ENCODE results near the gene RASAL2. TPM values are rescaled to one million over a fixed set of nuclear protein-coding genes. Genes with fewer than 3 reads are reported as not detected.

RASAL2 gene
- total RNA-seq, 1 donor from 2014 or later = 35.7 TPM

GRCh38 chr1:178484698-178485225 is 390.9 kb downstream of the RASAL2 start:
- Mint-ChIP-seq H3K27ac (no peak overlapping the region), H3K36me3 (peaks cover 4% of the 10 kb centered on the region), H3K9me3 (peaks cover 3% of the 10 kb centered on the region), H3K4me3 (no peak overlapping the region), H3K4me1 (no peaks in the 10 kb centered on the region), H3K27me3 (ENCODE audit: low read depth) (no peaks in the 10 kb centered on the region)
- no peak for DNase-seq (ENCODE audit: low spot score in 2 of 2, unreplicated experiment in 2 of 2)
- no peak for TF ChIP-seq CTCF (IDR thresholded peaks at IDR 0.05; ENCODE audit: unreplicated experiment)

- no peak for DNase-seq (ENCODE audit: low spot score in 2 of 2, unreplicated experiment in 2 of 2)
Observed at GRCh38 chr1:178485541-178485981, 391.7 kb downstream of the RASAL2 start.

GRCh38 chr1:178486100-178487069 is 392.5 kb downstream of the RASAL2 start:
- Mint-ChIP-seq H3K9me3 (no peaks in the 10 kb centered on the region), H3K4me1 (no peaks in the 10 kb centered on the region), H3K36me3 (no peaks in the 10 kb centered on the region), H3K4me3 (no peak overlapping the region), H3K27ac (no peak overlapping the region), H3K27me3 (ENCODE audit: low read depth) (no peaks in the 10 kb centered on the region)
- DNase-seq (ENCODE audit: low spot score in 2 of 2, unreplicated experiment in 2 of 2) = no peak
- no peak for TF ChIP-seq CTCF (IDR thresholded peaks at IDR 0.05; ENCODE audit: unreplicated experiment)

More at GRCh38 chr1:178485541-178485981, 391.7 kb downstream of the RASAL2 start:
- Mint-ChIP-seq H3K4me1 (no peaks in the 10 kb centered on the region), H3K36me3 (peaks cover 4% of the 10 kb centered on the region), H3K9me3 (peaks cover 3% of the 10 kb centered on the region), H3K27ac (no peak overlapping the region), H3K4me3 (no peak overlapping the region), H3K27me3 (ENCODE audit: low read depth) (no peaks in the 10 kb centered on the region)
- TF ChIP-seq CTCF (IDR thresholded peaks at IDR 0.05; ENCODE audit: unreplicated experiment) = no peak

- DNase-seq (ENCODE audit: low spot score in 2 of 2, unreplicated experiment in 2 of 2) = no peak
- H3K4me1 Mint-ChIP-seq = no peaks in the 10 kb centered on the region
- no peak overlapping the region for H3K27ac Mint-ChIP-seq
- no peaks in the 10 kb centered on the region for H3K36me3 Mint-ChIP-seq
- H3K27me3 Mint-ChIP-seq (ENCODE audit: low read depth) = no peaks in the 10 kb centered on the region
- TF ChIP-seq CTCF (IDR thresholded peaks at IDR 0.05; ENCODE audit: unreplicated experiment) = no peak
- no peaks in the 10 kb centered on the region for H3K9me3 Mint-ChIP-seq
- no peak overlapping the region for H3K4me3 Mint-ChIP-seq
Observed at GRCh38 chr1:178487070-178487615, 393.2 kb downstream of the RASAL2 start.

GRCh38 chr1:178488393-178488792 is 394.5 kb downstream of the RASAL2 start:
- TF ChIP-seq CTCF (IDR thresholded peaks at IDR 0.05; ENCODE audit: unreplicated experiment) = no peak
- Mint-ChIP-seq H3K36me3 (no peaks in the 10 kb centered on the region), H3K4me3 (no peak overlapping the region), H3K9me3 (no peaks in the 10 kb centered on the region), H3K27me3 (ENCODE audit: low read depth) (no peaks in the 10 kb centered on the region), H3K4me1 (no peaks in the 10 kb centered on the region), H3K27ac (no peak overlapping the region)
- no peak for DNase-seq (ENCODE audit: low spot score in 2 of 2, unreplicated experiment in 2 of 2)

Measured in mesothelial cell of epicardium (in vitro differentiated cells).